AG08396 (cell line): ENCODE data around the gene POGLUT3.
A peak's percentile ranks its signal among the peaks of the same experiment; 100 is the strongest.

Experiments
- DNase-seq: peaks from one replicate; pipeline ENCODE4 v3.0.0; 2012; ENCODE audit warnings: low spot score, mixed read lengths

Gene POGLUT3

GRCh38 chr11:108500169-108500568, 2.0 kb upstream of the POGLUT3 start:
- DNase-seq = no peak

DNA sequence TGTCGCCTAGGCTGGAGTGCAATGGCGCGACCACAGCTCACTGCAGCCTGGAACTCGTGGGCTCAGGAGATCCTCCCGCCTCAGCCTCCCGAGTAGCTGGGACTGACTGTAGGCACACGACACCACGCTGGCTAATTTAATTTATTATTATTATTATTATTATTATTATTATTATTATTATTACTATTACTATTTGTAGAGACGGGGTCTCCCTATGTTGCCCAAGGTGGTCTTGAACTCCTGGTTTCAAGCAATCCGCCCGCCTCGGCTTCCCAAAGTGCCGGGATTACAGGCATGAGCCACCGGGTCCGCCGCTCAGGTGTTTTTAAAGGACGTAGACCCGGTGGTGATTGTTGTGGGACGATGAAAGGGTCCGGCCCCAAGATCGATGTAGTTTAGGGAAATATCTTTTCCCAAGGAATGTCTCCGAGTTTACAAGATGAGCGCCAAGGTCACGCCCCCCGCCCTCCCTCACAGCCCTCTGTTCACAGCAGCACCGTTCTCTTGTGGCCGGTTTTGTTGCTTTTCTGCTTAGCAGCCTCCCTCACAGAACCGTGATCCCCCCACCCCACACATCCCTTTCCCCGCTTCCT, 728 bp upstream of the POGLUT3 start:
- DNase-seq = no peak

DNA sequence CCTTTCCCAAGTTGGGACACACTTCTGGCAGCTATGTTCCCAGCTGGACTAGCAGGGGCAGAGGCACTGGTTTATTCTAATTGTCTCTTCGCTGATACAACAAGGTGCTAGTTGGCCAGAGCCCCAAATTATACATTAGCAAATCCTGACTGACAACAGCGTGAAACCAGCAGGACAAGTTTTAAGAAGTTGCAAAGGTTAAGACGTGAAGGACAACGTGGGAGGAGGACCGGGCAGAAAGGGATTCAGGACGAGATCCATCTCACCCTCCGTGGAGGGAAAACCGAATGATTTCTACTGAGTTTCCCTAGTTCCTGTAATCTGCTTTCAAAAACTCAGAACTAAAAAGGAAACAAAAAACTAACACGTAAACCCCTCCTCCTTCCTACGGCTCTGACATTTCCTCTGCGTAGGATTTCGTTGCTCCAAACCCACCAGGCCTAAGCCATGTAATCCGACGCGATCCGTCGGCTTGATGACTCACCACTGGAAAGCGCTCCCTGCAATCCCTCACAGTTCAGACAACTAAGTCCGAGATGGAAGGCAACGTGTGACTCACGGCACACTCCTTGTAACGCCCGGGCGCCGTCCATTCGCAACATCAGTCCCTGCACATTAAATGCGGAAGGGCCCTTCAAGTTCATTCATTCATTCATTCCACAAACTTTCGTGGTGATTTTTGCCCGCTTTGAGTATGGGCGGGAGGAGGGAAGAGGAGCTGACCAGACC, 703 bp downstream of the POGLUT3 start:
- peak; percentile 95 for DNase-seq

- no peak for DNase-seq
Observed at GRCh38 chr11:108496643-108497256, 1.4 kb downstream of the POGLUT3 start.

DNA sequence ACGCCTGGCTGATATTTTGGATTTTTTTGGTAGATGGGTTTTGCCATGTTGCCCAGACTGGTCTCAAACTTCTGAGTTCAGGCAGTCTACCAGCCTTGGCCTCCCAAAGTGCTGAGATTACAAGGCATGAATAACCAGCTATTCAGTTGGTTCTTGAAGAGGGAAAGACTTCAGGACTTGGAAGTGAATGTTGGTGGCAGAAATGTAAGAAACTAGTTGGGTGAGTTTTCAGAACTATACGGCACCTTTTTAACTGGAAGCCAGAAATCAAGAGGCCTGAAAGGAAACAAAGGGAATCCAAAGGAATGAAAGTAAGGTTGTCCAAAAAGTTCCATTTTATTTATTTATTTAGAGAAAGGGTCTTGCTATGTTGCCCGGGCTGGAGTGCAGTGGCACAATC, 2.9 kb downstream of the POGLUT3 start:
- DNase-seq = no peak

DNA sequence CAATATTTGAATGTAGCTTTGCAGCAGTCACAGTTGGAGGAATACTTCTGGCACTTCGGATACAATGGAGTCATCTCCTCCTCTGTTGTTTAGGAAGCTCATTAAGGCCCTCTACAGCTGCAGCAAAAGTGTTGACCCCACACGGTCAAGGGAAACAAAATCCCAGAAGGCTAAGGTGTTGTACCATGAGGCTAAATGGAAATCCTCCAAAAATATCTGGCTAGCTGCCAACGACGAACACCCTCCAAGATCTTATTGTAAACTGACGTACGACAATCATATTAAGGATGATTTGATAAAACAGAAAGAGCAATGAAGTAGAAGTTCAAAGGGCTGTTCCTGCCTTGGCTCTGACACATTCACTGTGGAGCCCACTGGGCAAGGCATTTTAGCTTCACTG, 4.0 kb downstream of the POGLUT3 start:
- no peak for DNase-seq

- no peak for DNase-seq
Observed at GRCh38 chr11:108491936-108492335, 6.2 kb downstream of the POGLUT3 start.

DNA sequence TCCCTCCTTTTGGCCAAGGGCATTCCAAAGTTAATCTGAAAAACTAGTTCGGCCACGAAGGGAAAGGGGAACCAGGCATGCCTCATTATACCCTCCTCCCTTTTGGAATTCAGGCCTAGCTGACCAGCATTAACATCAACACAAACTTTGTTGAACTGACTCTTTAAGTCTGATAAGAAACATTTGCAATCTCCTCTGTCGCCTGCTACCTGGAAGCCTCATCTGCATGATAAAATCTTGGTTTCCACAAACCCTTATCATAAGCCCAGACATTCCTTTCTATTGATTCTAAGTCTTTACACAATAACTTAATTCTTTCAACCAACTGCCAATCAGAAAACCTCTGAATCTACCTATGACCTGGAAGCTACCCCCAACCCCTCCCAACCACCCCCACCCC, 11.4 kb downstream of the POGLUT3 start:
- no peak for DNase-seq

- DNase-seq = no peak
Observed at GRCh38 chr11:108486331-108486730, 11.9 kb downstream of the POGLUT3 start.

GRCh38 chr11:108483163-108483562, 15.0 kb downstream of the POGLUT3 start:
- DNase-seq = no peak

DNA sequence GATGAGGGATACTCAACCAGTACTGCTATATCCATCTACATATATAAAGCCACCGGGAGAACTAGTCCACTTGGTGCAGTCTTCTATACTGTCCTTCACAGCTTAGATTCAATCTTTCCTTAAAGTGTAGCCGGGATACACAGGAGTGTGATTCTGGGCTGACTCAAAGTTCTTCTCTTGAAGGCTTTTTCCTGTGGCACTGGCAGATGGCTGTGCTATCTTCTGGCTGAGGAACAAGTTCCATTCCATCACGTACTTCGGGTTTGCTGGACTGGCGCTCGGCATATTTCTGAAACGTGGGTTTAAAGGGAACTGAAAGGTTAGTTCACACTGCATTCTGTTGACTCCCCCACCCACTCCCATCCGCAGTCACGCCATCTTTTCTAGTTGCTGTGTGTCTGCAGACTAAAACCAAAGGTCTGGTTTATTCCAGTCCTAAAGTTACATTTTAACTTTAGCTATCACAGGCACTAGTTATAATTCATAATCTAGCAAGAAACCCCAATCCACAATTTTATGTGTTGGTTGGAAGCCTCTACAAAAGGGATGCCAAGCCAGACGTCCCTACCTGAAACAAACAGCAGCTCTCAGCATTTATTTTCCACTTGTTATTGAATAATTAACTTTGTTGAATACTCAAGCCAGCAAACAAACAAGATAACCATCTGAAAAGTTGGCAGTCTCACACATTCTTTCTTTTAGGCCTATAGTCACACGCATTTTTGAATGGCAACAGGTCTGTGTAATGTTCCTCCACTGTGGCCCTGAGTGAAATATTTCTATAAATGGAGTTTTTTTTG, 23.3 kb downstream of the POGLUT3 start:
- no peak for DNase-seq

GRCh38 chr11:108472681-108473080, 25.5 kb downstream of the POGLUT3 start:
- DNase-seq = no peak

- DNase-seq = no peak
Observed at GRCh38 chr11:108468478-108468864, 29.7 kb downstream of the POGLUT3 start.

DNA sequence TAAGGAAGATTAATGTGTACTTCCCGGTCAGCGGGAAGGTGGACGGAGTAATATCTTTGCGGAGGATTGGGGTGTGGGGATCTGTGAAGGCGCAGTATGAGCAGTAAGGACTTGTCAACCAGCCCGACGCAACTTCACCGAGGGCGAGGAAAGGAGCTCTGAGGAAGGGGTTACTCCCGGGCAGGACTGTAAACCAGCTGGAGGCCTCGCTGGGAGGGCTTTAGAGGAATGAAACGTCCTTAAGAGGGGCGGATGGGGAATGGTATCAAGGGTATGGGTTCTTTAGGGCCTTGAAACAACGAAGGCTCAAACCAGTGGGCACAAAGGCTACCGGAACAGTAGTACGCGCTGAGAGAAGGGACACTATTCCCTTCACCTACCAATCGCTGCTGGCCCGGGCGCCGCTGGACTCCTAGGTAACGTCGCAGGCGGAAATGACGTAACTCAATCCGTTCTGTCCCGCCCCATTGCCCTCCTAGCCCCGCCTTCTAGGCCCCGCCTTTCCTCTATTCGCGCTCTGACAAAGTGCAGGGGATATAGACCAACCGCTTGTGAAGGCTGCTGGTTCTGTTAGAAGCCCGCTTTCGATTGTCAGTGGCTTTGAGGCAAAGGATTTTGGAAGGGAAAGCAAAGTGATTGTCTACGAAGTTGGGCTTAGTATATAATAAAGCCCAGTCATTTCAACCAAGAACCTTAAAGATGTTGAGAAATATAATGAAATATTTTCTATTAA, 30.9 kb downstream of the POGLUT3 start, which contains the start of gene C11orf65:
C11orf65 (minus strand) TSS at position 439 of the 733 bp plus-strand sequence. CDS start 5,970 bp downstream, outside the sequence.
- peak; percentile 94 for DNase-seq

DNA sequence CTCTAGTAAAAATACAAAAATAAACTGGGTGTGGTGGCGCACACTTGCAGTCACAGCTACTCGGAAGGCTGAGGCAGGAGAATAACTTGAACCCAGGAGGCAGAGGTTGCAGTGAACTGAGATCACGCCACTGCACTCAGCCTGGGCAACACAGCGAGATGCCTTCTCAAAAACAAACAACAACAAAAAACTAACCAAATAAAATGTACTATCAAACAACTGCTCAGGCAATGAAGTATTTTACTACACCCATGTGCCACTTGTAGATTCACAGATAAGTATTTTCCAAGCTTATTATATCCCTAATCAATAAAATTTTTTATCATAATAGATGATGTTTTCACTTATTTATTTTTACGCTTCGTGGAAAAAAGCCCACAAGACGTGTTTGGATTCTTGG, 31.8 kb downstream of the POGLUT3 start:
- no peak for DNase-seq

DNA sequence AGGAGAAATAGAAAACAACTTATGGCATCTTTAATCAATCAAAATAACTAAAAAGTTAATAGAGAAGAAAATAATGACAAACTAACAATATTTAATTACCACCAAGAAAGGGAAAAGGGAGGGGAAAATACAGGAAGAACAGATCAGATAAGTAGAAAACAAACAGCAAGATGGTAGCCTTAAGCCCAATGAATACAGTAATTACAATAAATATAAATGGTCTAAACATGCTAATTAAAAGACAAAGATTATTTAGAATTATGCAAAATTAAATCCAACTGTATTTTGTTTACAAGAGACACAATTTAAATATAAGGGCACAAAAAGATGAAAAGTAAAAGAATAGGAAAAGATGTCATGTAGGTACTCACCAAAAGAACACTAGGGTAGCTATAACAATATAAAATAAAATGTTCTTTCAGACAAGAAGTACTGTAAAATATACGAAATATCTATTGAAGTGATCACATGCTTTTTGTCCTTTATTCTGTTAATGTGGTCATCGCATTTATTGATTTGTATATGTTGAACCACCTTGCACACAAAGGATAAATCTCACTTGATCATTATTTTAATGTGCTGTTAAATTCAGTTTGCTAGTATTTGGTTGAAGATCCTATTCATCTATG, 44.9 kb downstream of the POGLUT3 start:
- DNase-seq = no peak
